ENCODE data around the gene VPS37D. TPM values are rescaled to one million over a fixed set of nuclear protein-coding genes. Genes with fewer than 3 reads are reported as not detected.

Gene VPS37D
- polyA plus RNA-seq, 1 experiment, result 1.8 TPM

DNA sequence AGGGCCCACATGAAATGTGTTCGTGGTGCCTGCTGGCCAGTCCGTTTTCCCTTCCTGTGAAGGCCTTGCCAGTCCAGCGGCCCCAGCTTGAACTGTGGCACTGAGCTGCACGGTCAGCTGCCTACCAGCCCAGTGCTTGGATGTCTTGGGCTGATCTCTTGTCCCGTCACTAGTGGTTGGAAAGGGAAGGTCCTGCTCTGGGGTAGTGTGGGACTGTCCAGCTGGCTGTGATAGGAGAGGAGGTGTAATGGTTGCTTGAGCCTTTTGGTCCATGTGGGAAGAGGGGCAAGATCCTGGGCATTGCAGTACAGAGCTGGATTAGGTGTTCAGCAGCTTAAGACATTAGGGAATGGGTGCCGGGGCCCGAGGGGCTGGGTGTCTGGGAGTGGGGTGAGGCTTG, 30.8 kb downstream of the VPS37D start:
- POLR2A ChIA-PET, result interaction anchor here (0.6 to 0.7 kb wide), 3 partner anchors 16 to 30 kb away, joined by 3 to 4 read pairs (median 4); no protein-coding TSS in a partner anchor
- Histone ChIP-seq H3K9me3 (ENCODE audit: control insufficient read depth, insufficient read depth, low read length) (no peaks in the 10 kb centered on the region), H3K27ac (ENCODE audit: low read depth, low read length) (no peak overlapping the region), H3K27me3 (ENCODE audit: control insufficient read depth, insufficient read depth, low read length) (no peaks in the 10 kb centered on the region), H3K4me3 (ENCODE audit: low read depth, low read length) (no peak overlapping the region)
- TF ChIP-seq, protein P1, sequence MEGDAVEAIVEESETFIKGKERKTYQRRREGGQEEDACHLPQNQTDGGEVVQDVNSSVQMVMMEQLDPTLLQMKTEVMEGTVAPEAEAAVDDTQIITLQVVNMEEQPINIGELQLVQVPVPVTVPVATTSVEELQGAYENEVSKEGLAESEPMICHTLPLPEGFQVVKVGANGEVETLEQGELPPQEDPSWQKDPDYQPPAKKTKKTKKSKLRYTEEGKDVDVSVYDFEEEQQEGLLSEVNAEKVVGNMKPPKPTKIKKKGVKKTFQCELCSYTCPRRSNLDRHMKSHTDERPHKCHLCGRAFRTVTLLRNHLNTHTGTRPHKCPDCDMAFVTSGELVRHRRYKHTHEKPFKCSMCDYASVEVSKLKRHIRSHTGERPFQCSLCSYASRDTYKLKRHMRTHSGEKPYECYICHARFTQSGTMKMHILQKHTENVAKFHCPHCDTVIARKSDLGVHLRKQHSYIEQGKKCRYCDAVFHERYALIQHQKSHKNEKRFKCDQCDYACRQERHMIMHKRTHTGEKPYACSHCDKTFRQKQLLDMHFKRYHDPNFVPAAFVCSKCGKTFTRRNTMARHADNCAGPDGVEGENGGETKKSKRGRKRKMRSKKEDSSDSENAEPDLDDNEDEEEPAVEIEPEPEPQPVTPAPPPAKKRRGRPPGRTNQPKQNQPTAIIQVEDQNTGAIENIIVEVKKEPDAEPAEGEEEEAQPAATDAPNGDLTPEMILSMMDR (IDR thresholded peaks at IDR 0.05; ENCODE audit: low read depth, low read length), result no peak
- DNase-seq (ENCODE audit: low read depth, low spot score), result no peak
- CTCF ChIA-PET, result interaction anchor here (1.3 kb wide), 1 partner anchor 91 kb away, joined by 4 read pairs; no protein-coding TSS in a partner anchor

GRCh38 chr7:73699370-73700068, 31.9 kb downstream of the VPS37D start:
- H3K4me3 ChIP-seq (ENCODE audit: low read depth, low read length), result no peak overlapping the region
- no peak overlapping the region for H3K27ac ChIP-seq (ENCODE audit: low read depth, low read length)
- no peaks in the 10 kb centered on the region for H3K9me3 ChIP-seq (ENCODE audit: control insufficient read depth, insufficient read depth, low read length)
- no peak for DNase-seq (ENCODE audit: low read depth, low spot score)
- no peaks in the 10 kb centered on the region for H3K27me3 ChIP-seq (ENCODE audit: control insufficient read depth, insufficient read depth, low read length)
- ChIA-PET CTCF (interaction anchor here (1.4 kb wide), 1 partner anchor 26 kb away, joined by 6 read pairs; no protein-coding TSS in a partner anchor), POLR2A (no interaction called here)
- TF ChIP-seq, protein P1 (IDR thresholded peaks at IDR 0.05; ENCODE audit: low read depth, low read length), result no peak

- H3K27me3 ChIP-seq (ENCODE audit: control insufficient read depth, insufficient read depth, low read length), result no peaks in the 10 kb centered on the region
- H3K9me3 ChIP-seq (ENCODE audit: control insufficient read depth, insufficient read depth, low read length), result no peaks in the 10 kb centered on the region
- POLR2A ChIA-PET, result no interaction called here
- DNase-seq (ENCODE audit: low read depth, low spot score), result no peak
- TF ChIP-seq, protein P1 (IDR thresholded peaks at IDR 0.05; ENCODE audit: low read depth, low read length), result no peak
- CTCF ChIA-PET, result interaction anchor here (1.4 kb wide), 1 partner anchor 26 kb away, joined by 6 read pairs; no protein-coding TSS in a partner anchor
- H3K4me3 ChIP-seq (ENCODE audit: low read depth, low read length), result no peak overlapping the region
- no peak overlapping the region for H3K27ac ChIP-seq (ENCODE audit: low read depth, low read length)
These were observed 32.4 kb downstream of the VPS37D start for GRCh38 chr7:73700069-73700423.

DNA sequence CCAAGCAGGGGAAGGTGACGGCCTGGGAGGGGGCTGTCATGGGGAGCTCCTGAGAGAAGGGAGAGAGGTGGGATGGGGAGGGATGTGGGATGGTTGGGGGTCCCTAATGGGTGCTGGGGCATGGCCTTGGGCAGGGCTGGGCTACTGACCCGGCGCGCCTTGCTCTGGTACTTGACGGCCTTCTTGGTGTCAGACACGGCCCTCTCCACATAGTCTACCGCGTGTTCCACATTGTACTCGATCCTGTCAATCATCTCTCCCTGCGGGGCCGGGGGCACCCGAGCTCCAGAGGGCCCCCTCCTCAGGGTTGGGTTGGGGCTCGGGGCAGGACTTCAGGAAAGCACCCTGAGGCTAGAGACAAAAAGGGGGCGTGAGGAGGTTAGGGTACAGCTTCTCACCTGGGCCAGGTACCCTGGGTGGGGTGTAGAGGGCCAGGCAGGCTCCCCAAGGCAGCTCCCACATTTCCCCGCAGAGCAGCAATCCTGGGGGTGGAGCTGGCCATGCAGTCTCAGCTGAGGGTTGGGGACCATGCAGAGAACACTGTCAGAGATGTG, 33.0 kb downstream of the VPS37D start:
- no peak for DNase-seq (ENCODE audit: low read depth, low spot score)
- no peak overlapping the region for H3K27ac ChIP-seq (ENCODE audit: low read depth, low read length)
- ChIA-PET CTCF (interaction anchor here (0.6 to 1.4 kb wide), 7 partner anchors 9 to 94 kb away, joined by 3 to 6 read pairs (median 4); no protein-coding TSS in a partner anchor), POLR2A (no interaction called here)
- H3K27me3 ChIP-seq (ENCODE audit: control insufficient read depth, insufficient read depth, low read length), result no peaks in the 10 kb centered on the region
- no peak overlapping the region for H3K4me3 ChIP-seq (ENCODE audit: low read depth, low read length)
- H3K9me3 ChIP-seq (ENCODE audit: control insufficient read depth, insufficient read depth, low read length), result no peaks in the 10 kb centered on the region
- TF ChIP-seq, protein P1 (IDR thresholded peaks at IDR 0.05; ENCODE audit: low read depth, low read length), result no peak
